ENCODE results near the gene TENT4B. TPM values are rescaled to one million over a fixed set of nuclear protein-coding genes. Genes with fewer than 3 reads are reported as not detected.

TENT4B gene
- total RNA-seq, 1 donor from 2014 or later, result 13.2 TPM

- intact Hi-C loops (cut with micrococcal nuclease), result no loop called here
- TF ChIP-seq CTCF (IDR thresholded peaks at IDR 0.05), result no peak
- Mint-ChIP-seq H3K9me3 (no peaks in the 10 kb centered on the region), H3K4me3 (no peak overlapping the region), H3K4me1 (peaks cover 1% of the 10 kb centered on the region), H3K36me3 (ENCODE audit: low read depth) (no peaks in the 10 kb centered on the region), H3K27me3 (no peaks in the 10 kb centered on the region), H3K27ac (no peak overlapping the region)
- ChIA-PET POLR2A (no interaction called here), CTCF (no interaction called here)
- DNase-seq, result no peak
- ATAC-seq (ENCODE audit: low read depth), result no peak
Observed at GRCh38 chr16:50146479-50147435, 6.3 kb upstream of the TENT4B start.

GRCh38 chr16:50151322-50151721 is 1.8 kb upstream of the TENT4B start:
- POLR2A ChIA-PET, result interaction anchor here (0.6 to 2.5 kb wide), 5 partner anchors 10 to 126 kb away, joined by 3 to 17 read pairs (median 4); partner anchors contain the start of genes CNEP1R1 and HEATR3
- no peaks in the 10 kb centered on the region for H3K36me3 Mint-ChIP-seq (ENCODE audit: low read depth)
- no peaks in the 10 kb centered on the region for H3K9me3 Mint-ChIP-seq
- DNase-seq (no peak), ATAC-seq (ENCODE audit: low read depth) (no peak)
- peaks cover 28% of the 10 kb centered on the region for H3K4me1 Mint-ChIP-seq
- intact Hi-C loops (cut with micrococcal nuclease), result loop anchor here (5.0 kb wide), 3 partner anchors 54 to 531 kb away; partner anchors contain the start of gene SNX20
- H3K4me3 Mint-ChIP-seq, result no peak overlapping the region
- no peak for TF ChIP-seq CTCF (IDR thresholded peaks at IDR 0.05)
- H3K27ac Mint-ChIP-seq, result no peak overlapping the region
- no peaks in the 10 kb centered on the region for H3K27me3 Mint-ChIP-seq
- CTCF ChIA-PET, result interaction anchor here (1.0 kb wide), 3 partner anchors 60 to 176 kb away, joined by 3 read pairs; no protein-coding TSS in a partner anchor

- intact Hi-C loops (cut with micrococcal nuclease), result loop anchor here (1.0 to 5.0 kb wide), 10 partner anchors 43 to 591 kb away; partner anchors contain the start of genes BRD7, CNEP1R1, CYLD and NKD1
- Mint-ChIP-seq H3K27ac (peak overlapping the region; percentile 94), H3K27me3 (no peaks in the 10 kb centered on the region), H3K9me3 (no peaks in the 10 kb centered on the region), H3K4me3 (peak overlapping the region; percentile 88), H3K4me1 (peaks cover 31% of the 10 kb centered on the region), H3K36me3 (ENCODE audit: low read depth) (no peaks in the 10 kb centered on the region)
- DNase-seq (no peak), ATAC-seq (ENCODE audit: low read depth) (no peak)
- ChIA-PET CTCF (interaction anchor here (1.0 kb wide), 3 partner anchors 59 to 175 kb away, joined by 3 read pairs; no protein-coding TSS in a partner anchor), POLR2A (interaction anchor here (0.6 to 2.5 kb wide), 8 partner anchors 10 to 590 kb away, joined by 3 to 17 read pairs (median 4); partner anchors contain the start of genes CNEP1R1, CYLD, HEATR3 and SNX20)
- TF ChIP-seq CTCF (IDR thresholded peaks at IDR 0.05), result no peak
Observed at GRCh38 chr16:50151756-50152155, 1.4 kb upstream of the TENT4B start.

- H3K9me3 Mint-ChIP-seq, result no peaks in the 10 kb centered on the region
- H3K4me1 Mint-ChIP-seq, result peaks cover 36% of the 10 kb centered on the region
- H3K27ac Mint-ChIP-seq, result peak overlapping the region; percentile 94
- CTCF ChIA-PET, result interaction anchor here (0.9 to 1.0 kb wide), 3 partner anchors 58 to 175 kb away, joined by 3 read pairs; no protein-coding TSS in a partner anchor
- TF ChIP-seq CTCF (IDR thresholded peaks at IDR 0.05), result no peak
- peak overlapping the region; percentile 88 for H3K4me3 Mint-ChIP-seq
- intact Hi-C loops (cut with micrococcal nuclease), result loop anchor here (1.0 to 5.0 kb wide), 10 partner anchors 42 to 590 kb away; partner anchors contain the start of genes BRD7, CNEP1R1, CYLD and NKD1
- no peaks in the 10 kb centered on the region for H3K36me3 Mint-ChIP-seq (ENCODE audit: low read depth)
- H3K27me3 Mint-ChIP-seq, result no peaks in the 10 kb centered on the region
- ATAC-seq (ENCODE audit: low read depth) (peak; percentile 52), DNase-seq (no peak)
- POLR2A ChIA-PET, result interaction anchor here (0.6 to 2.5 kb wide), 6 partner anchors 11 to 589 kb away, joined by 3 to 17 read pairs (median 4); partner anchors contain the start of genes CNEP1R1, CYLD, HEATR3 and SNX20
Observed at GRCh38 chr16:50152351-50152806, 727 bp upstream of the TENT4B start.

Measured in activated B cell treated with CpG ODN at 0.5 μM for 24 hours (primary cell).